ENCODE results near the gene NTF3.

The NTF3 gene

DNA sequence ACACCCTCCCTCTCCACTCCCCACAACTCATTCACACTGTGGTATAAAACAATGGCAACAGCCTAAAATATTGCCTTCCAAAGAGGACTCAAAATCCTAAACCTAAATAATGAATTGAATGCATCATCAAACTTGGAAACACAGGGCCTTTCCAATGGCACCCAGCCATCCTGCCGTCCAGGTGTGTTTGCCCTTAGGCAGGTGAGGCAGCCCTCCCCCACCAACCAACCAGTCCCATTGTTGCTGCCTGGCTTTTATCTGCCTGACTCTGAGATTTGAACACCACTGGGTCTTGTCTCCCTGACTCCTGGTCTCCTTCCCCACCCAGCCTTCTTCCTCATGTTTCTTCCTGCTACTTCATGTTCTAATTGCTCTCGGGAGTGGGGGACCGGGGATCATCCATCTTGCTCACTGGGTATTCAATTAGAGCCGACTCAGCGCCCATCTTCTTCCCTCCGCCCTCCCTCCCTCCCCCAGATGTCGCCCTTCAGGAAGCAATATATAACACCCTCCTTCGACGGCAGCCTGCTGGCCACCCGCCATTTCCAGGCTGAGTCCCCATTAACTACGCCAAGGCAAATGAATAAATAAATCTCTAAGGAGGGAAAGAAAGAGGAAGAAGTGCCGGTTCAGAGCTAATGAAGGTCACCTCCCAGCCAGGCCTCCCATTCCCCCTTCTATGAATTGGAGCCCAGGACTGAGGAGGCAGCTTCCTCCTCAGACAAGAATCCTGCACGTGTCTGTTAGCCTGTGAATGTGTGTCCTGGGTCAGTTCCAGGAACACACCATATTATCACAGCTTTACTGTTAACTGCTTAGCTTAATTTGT is 36.3 kb upstream of the NTF3 start:
- TF ChIP-seq, protein P1, sequence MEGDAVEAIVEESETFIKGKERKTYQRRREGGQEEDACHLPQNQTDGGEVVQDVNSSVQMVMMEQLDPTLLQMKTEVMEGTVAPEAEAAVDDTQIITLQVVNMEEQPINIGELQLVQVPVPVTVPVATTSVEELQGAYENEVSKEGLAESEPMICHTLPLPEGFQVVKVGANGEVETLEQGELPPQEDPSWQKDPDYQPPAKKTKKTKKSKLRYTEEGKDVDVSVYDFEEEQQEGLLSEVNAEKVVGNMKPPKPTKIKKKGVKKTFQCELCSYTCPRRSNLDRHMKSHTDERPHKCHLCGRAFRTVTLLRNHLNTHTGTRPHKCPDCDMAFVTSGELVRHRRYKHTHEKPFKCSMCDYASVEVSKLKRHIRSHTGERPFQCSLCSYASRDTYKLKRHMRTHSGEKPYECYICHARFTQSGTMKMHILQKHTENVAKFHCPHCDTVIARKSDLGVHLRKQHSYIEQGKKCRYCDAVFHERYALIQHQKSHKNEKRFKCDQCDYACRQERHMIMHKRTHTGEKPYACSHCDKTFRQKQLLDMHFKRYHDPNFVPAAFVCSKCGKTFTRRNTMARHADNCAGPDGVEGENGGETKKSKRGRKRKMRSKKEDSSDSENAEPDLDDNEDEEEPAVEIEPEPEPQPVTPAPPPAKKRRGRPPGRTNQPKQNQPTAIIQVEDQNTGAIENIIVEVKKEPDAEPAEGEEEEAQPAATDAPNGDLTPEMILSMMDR (IDR thresholded peaks at IDR 0.05; ENCODE audit: low read depth, low read length) = no peak
- no peak overlapping the region for H3K4me3 ChIP-seq (ENCODE audit: low read depth, low read length)

DNA sequence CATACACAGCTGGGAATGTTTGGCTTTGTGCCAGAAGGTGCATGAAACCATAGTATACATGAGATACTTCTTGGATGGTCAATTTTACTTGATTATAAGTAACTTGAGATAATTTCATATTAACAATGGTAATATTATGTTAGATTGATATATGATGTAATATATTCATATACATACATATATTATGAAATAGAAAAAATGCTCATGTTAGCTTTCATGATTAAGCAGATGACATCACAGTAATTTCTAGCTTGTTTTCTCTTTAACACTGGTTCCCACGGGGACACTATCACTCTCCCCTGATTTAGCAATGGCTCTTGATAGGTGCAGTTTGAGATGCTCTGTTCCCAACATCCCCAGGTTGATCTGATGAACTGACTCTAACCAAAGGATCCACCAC is 35.4 kb upstream of the NTF3 start:
- no peak overlapping the region for H3K4me3 ChIP-seq (ENCODE audit: low read depth, low read length)
- TF ChIP-seq, protein P1 (IDR thresholded peaks at IDR 0.05; ENCODE audit: low read depth, low read length) = no peak

DNA sequence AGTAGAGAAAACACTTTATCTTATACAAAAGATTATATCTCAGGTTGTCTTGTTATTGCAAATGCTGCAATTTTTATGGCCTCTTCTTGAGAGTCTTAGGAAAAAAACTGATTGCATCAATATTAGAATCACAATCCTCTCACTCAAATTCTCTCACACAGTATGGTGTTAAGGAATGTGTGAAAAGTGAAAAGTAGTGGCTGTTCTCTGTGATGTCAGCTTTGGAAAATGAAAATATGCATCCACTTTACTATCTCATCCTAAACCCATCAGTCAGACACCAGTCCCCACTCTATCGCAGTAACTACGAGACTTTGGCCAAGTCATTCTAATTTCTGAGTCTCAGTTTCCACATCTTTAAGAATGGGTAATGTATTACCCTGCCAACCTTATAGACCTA is 32.6 kb upstream of the NTF3 start:
- no peak overlapping the region for H3K4me3 ChIP-seq (ENCODE audit: low read depth, low read length)
- TF ChIP-seq, protein P1 (IDR thresholded peaks at IDR 0.05; ENCODE audit: low read depth, low read length) = no peak

DNA sequence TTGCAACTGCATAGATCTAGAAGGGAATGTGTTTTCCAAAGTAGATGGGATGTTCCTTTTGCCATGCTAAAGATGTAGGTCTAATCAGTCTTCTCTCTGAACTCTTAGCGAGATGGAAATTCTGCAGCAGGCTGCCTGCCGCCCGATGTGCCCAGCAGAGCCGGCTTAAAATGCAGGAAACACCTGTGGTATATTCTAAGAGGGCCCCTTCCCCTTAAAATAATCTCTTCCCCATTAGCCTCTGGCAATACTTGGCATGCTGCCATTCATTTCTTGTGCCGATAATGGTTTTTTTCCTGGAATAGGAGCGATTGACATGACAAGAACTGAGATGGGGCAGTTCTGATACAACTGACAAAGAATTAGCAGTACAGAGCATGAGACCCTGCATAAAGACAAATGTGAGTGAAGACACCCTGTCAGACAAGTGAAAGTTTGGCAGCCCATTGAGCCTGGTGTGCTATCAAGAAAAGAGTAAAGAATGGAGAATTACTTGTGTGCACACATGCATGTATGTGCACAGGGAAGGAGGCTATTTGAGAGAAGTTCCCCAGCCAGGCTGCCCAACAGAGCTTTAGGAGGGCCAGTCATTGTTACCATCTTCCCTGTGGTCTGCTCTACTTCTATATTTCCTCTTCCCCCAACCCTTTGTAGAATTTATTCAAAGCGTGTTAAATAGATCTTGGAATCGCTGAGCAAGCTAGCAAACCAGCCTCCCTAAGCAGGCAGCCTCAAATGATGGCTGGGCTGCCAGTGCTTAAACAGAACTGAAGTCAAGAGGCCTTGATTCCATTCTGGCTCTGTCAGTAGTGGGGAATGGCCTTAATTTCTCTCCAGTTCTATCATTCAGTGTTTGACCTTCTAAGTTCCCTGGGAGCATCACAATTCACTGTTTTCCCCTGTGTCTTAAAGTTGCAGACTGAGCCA is 29.6 kb upstream of the NTF3 start:
- no peak overlapping the region for H3K4me3 ChIP-seq (ENCODE audit: low read depth, low read length)
- TF ChIP-seq, protein P1 (IDR thresholded peaks at IDR 0.05; ENCODE audit: low read depth, low read length) = no peak

DNA sequence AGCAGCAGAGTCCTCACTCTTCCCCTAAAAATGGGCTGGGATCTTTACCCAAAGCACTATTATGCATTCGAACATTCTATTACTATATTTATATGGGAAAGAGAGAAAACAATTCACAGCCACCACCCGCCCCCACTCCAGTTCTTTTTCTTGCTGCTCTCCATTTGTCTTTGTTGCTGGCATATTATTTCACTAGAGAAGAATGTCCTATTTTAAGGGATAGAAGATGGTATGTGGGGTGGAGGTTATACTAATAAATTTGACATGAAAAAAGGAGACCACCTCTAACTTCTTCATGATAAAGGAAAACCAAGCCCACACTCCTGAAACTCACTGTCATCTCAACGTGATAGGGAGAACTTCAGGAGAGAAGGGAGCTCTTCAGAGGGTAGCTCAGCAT is 28.5 kb upstream of the NTF3 start:
- TF ChIP-seq, protein P1 (IDR thresholded peaks at IDR 0.05; ENCODE audit: low read depth, low read length) = no peak
- no peak overlapping the region for H3K4me3 ChIP-seq (ENCODE audit: low read depth, low read length)

DNA sequence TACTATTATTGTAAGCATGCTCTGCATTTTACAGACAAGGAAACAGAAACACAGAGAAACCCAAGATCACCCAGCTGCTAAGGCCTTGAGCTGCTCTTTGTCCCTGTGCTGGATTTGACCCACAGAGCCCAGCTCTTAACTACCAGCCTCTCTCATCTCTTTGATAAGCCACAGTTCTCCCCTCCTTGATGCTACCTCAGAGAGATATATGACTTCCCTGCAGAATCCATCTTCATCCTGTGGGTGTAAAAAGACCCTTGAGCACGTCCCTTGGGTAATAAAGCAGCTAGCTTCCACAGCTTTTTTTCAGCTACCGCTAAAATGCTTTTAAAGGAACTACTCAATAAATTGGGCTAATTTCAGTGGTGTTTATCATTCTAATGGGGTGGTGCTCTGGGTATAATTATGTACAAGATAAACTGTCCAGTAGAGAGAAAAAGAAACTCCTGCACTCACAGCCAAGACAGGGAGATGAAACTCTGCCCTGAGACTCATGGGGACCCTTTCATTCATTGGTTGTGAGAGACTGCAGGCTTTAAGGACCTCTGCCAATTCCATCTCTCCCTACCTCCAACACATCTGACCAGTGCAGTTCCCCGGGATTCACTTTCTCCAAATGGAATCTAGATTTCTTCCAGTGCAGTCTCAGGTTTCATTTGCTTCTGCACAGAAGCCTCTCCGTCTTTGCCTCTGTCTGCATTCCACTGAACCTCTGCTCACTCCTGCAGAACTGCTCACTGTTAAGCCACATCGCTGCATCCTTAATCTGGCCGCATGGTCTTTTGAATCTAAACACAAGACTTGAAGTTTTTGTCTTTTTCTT is 24.7 kb upstream of the NTF3 start:
- TF ChIP-seq, protein P1 (IDR thresholded peaks at IDR 0.05; ENCODE audit: low read depth, low read length) = no peak
- no peak overlapping the region for H3K4me3 ChIP-seq (ENCODE audit: low read depth, low read length)

Data from WI38 (cell line).